ENCODE results near the gene KRIT1. TPM values are rescaled to one million over a fixed set of nuclear protein-coding genes. Genes with fewer than 3 reads are reported as not detected.
A peak's percentile ranks its signal among the peaks of the same experiment; 100 is the strongest.

Gene KRIT1
- total RNA-seq, 2 donors from 2014 or later = 33.9 to 36.4 TPM

GRCh38 chr7:92221766-92222165 is 23.9 kb downstream of the KRIT1 start:
- WGBS, 2 experiments (ENCODE audit: insufficient coverage in 1 of 2, insufficient read length in 1 of 2) = 99 to 100% methylated on average over 2 to 3 of the region's 3 CpGs
- no peak for TF ChIP-seq CTCF (conservative IDR thresholded peaks at IDR 0.05)
- H3K27me3 Mint-ChIP-seq (ENCODE audit: insufficient read depth) = no peaks in the 10 kb centered on the region
- peaks cover 86% of the 10 kb centered on the region for H3K36me3 ChIP-seq (ENCODE audit: control insufficient read depth, insufficient read depth, low read length)
- no peak overlapping the region for H3K4me3 ChIP-seq (ENCODE audit: low read length)
- no peak overlapping the region for H3K9ac ChIP-seq (ENCODE audit: extremely low read depth, low read length, poor library complexity, severe bottlenecking)
- DNase-seq = no peak
- H3K27ac Mint-ChIP-seq = no peak overlapping the region
- H3K4me3 Mint-ChIP-seq = no peak overlapping the region
- no peaks in the 10 kb centered on the region for H3K27me3 ChIP-seq (ENCODE audit: control insufficient read depth, insufficient read depth, low read length, poor library complexity, severe bottlenecking)
- H3K9me3 Mint-ChIP-seq = no peaks in the 10 kb centered on the region
- no peak overlapping the region for H3K27ac ChIP-seq (ENCODE audit: low read depth, low read length)
- H3K9me3 ChIP-seq (ENCODE audit: control insufficient read depth, low read length) = no peaks in the 10 kb centered on the region
- no peaks in the 10 kb centered on the region for H3K4me1 ChIP-seq (ENCODE audit: control insufficient read depth, insufficient read depth, low read length)
- H3K4me1 Mint-ChIP-seq = no peaks in the 10 kb centered on the region
- peaks cover 68% of the 10 kb centered on the region for H3K36me3 Mint-ChIP-seq (ENCODE audit: low read depth)

GRCh38 chr7:92206672-92207071 is 39.0 kb downstream of the KRIT1 start:
- DNase-seq = no peak
- Mint-ChIP-seq H3K9me3 (no peaks in the 10 kb centered on the region), H3K27ac (no peak overlapping the region), H3K36me3 (ENCODE audit: low read depth) (peaks cover 45% of the 10 kb centered on the region), H3K4me3 (no peak overlapping the region), H3K4me1 (no peaks in the 10 kb centered on the region), H3K27me3 (ENCODE audit: insufficient read depth) (no peaks in the 10 kb centered on the region)
- H3K27ac ChIP-seq (ENCODE audit: low read depth, low read length) = no peak overlapping the region
- H3K4me1 ChIP-seq (ENCODE audit: control insufficient read depth, insufficient read depth, low read length) = no peaks in the 10 kb centered on the region
- H3K27me3 ChIP-seq (ENCODE audit: control insufficient read depth, insufficient read depth, low read length, poor library complexity, severe bottlenecking) = no peaks in the 10 kb centered on the region
- no peak overlapping the region for H3K4me3 ChIP-seq (ENCODE audit: low read length)
- H3K36me3 ChIP-seq (ENCODE audit: control insufficient read depth, insufficient read depth, low read length) = peaks cover 73% of the 10 kb centered on the region
- peaks cover 6% of the 10 kb centered on the region for H3K9me3 ChIP-seq (ENCODE audit: control insufficient read depth, low read length)
- no peak for TF ChIP-seq CTCF (conservative IDR thresholded peaks at IDR 0.05)
- no peak overlapping the region for H3K9ac ChIP-seq (ENCODE audit: extremely low read depth, low read length, poor library complexity, severe bottlenecking)
- WGBS, 2 experiments (ENCODE audit: insufficient coverage in 1 of 2, insufficient read length in 1 of 2) = 93% methylated on average over 1 of the region's 1 CpG; no CpG with 5 or more reads in 1 of the 2 experiments

- Mint-ChIP-seq H3K4me1 (no peaks in the 10 kb centered on the region), H3K36me3 (ENCODE audit: low read depth) (peaks cover 41% of the 10 kb centered on the region), H3K27me3 (ENCODE audit: insufficient read depth) (no peaks in the 10 kb centered on the region), H3K27ac (no peak overlapping the region), H3K4me3 (no peak overlapping the region), H3K9me3 (no peaks in the 10 kb centered on the region)
- Histone ChIP-seq H3K4me3 (ENCODE audit: low read length) (no peak overlapping the region), H3K36me3 (ENCODE audit: control insufficient read depth, insufficient read depth, low read length) (peaks cover 71% of the 10 kb centered on the region), H3K9ac (ENCODE audit: extremely low read depth, low read length, poor library complexity, severe bottlenecking) (no peak overlapping the region), H3K27me3 (ENCODE audit: control insufficient read depth, insufficient read depth, low read length, poor library complexity, severe bottlenecking) (no peaks in the 10 kb centered on the region), H3K4me1 (ENCODE audit: control insufficient read depth, insufficient read depth, low read length) (no peaks in the 10 kb centered on the region), H3K9me3 (ENCODE audit: control insufficient read depth, low read length) (peaks cover 6% of the 10 kb centered on the region), H3K27ac (ENCODE audit: low read depth, low read length) (no peak overlapping the region)
- TF ChIP-seq CTCF (conservative IDR thresholded peaks at IDR 0.05) = peak; percentile 56
- peak; percentile 58 for DNase-seq
- WGBS, 2 experiments (ENCODE audit: insufficient coverage in 1 of 2, insufficient read length in 1 of 2) = 91% methylated on average over 3 of the region's 3 CpGs; no CpG with 5 or more reads in 1 of the 2 experiments
Measured at GRCh38 chr7:92205987-92206386, 39.7 kb downstream of the KRIT1 start.

All from endodermal cell (in vitro differentiated cells).